NB4 (cell line): Measurements from ENCODE around the gene PHF2.

Source experiments
- DNase-seq: peaks from one replicate; pipeline ENCODE4 v3.0.0; 2010; ENCODE audit warnings: low read depth
- H3K4me3 ChIP-seq: one replicate; pipeline ENCODE4 v1.5.1; 2011; ENCODE audit warnings: mild to moderate bottlenecking, low read depth, low read length, moderate library complexity
- MYC ChIP-seq: IDR thresholded peaks from 2 replicates; pipeline ENCODE4 v1.6.1; 2011; ENCODE audit warnings: low read depth, low read length
- POLR2A ChIP-seq: IDR thresholded peaks from 2 replicates; pipeline ENCODE4 v1.6.1; 2011; ENCODE audit warnings: mild to moderate bottlenecking; ENCODE audit not compliant: insufficient read length; ENCODE audit errors: extremely low read depth
- TF ChIP-seq, protein P1 (sequence below): IDR thresholded peaks from one replicate; pipeline ENCODE4 v1.5.1; 2012; ENCODE audit warnings: low read depth, low read length
- TF ChIP-seq, protein P2 (sequence below): IDR thresholded peaks from 2 replicates; pipeline ENCODE4 v1.6.1; 2011; ENCODE audit warnings: low read depth, low read length

Gene PHF2

DNA sequence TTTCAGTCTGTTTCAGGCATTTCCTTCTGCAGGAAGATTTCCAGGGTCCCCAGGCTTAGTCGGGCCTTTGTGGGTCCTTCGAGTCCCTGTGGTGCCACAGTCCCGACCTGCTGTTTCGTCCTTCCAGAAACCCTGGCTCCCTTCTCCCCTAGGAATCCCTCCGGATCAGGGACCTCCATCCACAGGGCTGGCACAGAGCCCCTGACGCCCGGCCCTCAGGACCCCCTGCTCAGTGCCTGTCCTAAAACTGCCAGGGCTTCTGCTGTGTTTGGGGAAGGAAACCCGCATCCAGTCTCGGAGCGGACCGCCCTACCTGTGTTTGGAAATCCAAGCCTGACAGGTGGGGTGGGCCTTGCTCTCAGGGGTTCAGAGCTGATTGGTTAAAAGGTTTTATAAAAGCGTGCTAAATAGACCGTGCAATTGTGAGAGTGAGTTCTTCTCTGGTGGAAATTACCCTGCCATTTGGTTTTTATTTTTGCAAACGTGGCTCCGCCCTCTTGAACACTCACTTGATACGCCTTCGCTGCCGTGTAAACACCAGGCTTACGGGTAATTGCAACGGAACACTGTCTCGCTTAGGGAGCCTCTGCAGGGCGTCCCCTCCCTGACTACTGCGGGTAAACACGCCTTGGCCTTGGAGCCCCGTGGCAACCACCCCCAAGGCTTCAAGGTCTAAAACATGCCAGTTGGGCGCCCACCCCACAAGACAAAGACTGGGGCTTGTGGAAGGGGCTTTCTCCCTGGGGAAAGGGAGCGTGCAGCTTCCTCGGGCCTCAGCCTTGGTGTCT lies 121.2 kb downstream of the PHF2 start:
- no peak for TF ChIP-seq MYC
- TF ChIP-seq, protein P1, sequence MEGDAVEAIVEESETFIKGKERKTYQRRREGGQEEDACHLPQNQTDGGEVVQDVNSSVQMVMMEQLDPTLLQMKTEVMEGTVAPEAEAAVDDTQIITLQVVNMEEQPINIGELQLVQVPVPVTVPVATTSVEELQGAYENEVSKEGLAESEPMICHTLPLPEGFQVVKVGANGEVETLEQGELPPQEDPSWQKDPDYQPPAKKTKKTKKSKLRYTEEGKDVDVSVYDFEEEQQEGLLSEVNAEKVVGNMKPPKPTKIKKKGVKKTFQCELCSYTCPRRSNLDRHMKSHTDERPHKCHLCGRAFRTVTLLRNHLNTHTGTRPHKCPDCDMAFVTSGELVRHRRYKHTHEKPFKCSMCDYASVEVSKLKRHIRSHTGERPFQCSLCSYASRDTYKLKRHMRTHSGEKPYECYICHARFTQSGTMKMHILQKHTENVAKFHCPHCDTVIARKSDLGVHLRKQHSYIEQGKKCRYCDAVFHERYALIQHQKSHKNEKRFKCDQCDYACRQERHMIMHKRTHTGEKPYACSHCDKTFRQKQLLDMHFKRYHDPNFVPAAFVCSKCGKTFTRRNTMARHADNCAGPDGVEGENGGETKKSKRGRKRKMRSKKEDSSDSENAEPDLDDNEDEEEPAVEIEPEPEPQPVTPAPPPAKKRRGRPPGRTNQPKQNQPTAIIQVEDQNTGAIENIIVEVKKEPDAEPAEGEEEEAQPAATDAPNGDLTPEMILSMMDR, result no peak
- TF ChIP-seq, protein P2, sequence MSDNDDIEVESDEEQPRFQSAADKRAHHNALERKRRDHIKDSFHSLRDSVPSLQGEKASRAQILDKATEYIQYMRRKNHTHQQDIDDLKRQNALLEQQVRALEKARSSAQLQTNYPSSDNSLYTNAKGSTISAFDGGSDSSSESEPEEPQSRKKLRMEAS, result no peak
- DNase-seq, result no peak
- H3K4me3 ChIP-seq, result no peak overlapping the region

DNA sequence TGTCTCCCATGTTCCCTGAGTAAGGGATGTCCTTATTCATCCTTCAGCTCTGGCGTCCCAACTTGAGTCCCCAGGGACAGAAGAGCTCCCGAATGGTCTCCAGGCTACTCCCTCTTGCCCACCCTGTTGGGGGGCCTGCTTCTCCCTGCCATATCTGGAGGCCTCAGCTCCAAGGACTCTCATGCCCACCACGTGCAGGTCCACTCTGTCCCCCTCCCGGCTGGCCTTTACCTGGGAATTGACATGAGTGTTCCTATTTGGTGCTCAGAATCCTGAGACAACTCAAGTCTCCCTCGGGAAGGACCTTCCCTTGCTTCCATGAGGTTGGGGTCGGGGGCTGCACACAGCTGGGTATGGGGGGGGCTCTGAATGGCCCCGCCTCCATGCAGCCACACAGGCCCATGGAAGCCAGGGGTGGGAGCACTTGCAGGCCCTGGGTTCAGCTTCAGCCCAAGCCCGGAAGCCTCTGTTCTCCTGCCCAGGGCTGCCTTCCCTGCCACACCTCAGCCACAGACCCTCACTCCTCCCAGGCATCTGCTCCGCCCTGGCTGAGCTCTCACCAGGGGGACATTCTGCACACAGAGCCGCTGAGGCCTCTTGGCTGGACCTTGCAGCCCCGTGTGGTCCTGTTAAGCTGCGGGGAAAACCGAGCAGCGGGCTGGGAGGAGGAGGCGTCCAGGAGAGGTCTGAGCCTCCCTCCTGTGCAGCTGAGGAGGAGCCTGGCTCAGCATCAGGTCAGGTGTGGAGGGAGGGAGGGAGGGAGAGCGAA lies 121.9 kb downstream of the PHF2 start:
- no peak for DNase-seq
- TF ChIP-seq MYC (no peak), POLR2A (no peak)
- TF ChIP-seq, protein P2, result no peak
- TF ChIP-seq, protein P1, result no peak
- no peak overlapping the region for H3K4me3 ChIP-seq

DNA sequence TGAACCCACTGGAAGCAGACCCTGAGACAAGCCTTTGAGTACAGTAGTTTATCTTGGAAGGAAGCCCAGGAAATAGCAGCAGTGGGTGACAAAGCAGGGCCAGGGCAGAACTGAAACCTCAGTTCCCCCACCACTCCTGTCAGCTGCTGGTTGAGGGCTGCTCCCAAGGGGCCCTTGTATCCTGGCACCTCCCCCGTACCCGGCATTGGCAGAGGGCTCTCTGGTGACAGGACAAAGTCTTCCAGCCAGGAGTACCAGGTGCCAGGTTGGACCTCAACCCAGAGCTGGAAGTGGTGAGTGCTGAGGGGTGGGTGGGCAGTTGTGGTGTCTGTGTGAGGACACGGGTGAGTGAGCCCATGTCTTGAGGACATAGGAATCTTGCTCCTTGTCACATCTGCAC lies 123.3 kb downstream of the PHF2 start:
- no peak for DNase-seq
- TF ChIP-seq, protein P2, result no peak
- no peak for TF ChIP-seq MYC
- TF ChIP-seq, protein P1, result no peak
- no peak for TF ChIP-seq POLR2A

DNA sequence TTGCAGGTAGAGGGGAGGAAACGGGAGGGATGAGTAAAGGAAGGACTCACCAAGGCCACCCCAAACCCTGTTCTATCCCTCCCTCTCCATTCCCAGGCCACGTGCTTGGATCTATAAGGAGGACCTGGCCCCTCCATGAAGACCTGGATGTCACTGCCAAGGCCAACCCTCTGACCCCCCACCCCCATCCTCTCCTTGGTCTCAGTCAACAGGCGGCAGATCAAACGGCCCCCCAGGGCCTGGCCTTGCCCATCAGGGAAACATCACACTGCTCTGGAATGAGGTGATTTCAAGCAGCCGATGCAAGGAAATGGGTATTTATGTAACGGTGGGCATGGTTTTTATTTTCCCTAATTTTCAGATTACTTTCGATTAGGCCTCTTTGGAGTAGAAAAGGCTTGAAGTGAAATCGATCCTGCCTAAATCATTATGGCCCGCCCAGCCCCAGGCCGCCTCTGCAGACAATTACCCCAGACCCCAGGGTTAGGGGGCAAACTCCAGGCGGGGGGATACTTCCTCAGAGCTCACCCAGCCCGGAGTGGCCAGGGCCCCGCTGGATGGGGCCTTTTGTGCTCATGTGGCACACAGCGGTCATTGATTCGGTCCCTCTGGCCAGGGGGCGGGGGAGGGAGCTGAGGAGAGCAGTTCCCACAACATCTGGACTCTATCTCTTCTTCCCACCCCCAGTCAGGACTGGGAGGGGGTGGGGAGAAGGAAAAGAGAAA lies 125.3 kb downstream of the PHF2 start:
- TF ChIP-seq, protein P2, result no peak
- TF ChIP-seq POLR2A, result no peak
- no peak for DNase-seq
- no peak overlapping the region for H3K4me3 ChIP-seq

More for the DNA sequence above, 123.3 kb downstream of the PHF2 start:
- H3K4me3 ChIP-seq, result no peak overlapping the region

DNA sequence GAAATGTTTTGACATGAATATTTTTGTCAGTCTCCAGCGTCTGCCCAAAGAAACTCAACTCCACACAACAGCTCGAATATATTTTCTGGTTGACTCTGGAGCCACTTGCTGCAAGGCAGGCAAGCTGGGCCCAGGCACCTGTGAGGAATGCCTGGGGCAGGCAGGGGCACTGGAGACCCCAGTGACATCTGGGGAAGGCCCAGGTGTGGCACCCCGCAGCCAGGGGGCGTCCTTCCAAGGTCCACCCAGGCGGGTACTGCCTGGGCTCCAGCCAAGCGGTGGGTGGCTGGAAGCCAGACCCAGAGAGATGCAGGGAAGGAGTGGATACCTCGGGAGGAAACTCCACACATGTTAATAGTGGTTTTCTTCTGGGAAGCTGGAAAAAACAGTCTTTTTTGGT lies 125.9 kb downstream of the PHF2 start:
- TF ChIP-seq, protein P1, result no peak
- TF ChIP-seq, protein P2, result no peak
- no peak for TF ChIP-seq POLR2A
- no peak for TF ChIP-seq MYC
- H3K4me3 ChIP-seq, result no peak overlapping the region
- DNase-seq, result no peak
